HG03439 (cell line): Measurements from ENCODE around the gene CLASP1.
"Not testable (repeated sequence)": the region's sequence is repeated elsewhere in the genome, so short reads cannot be mapped to it uniquely, and the experiment has no call there.

ENCODE experiments used
- ATAC-seq: cut with Tn5 transposase; IDR thresholded peaks from one replicate; pipeline ENCODE4 v1.9.1; 2021; ENCODE audit warnings: mild to moderate bottlenecking, moderate library complexity; ENCODE audit not compliant: unreplicated experiment

CLASP1 gene

DNA sequence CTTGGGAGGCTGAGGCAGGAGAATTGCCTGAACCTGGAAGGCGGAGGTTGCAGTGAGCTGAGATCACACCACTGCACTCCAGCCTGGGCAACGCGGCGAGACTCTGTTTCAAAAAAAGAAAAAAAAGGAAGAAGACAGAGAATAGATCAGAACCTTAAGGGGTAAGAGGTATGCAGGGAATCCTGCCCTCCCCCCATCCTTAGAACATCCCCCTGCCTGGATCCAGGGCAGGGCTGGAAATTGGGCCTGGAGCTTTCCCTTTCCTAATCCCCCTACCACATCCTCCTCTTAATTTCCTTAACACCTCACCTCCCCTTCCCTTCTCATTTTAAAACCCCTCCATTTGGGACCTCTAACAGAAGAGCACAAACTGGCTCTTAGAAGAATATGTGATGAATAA is 62.1 kb downstream of the CLASP1 start:
- no peak for ATAC-seq

DNA sequence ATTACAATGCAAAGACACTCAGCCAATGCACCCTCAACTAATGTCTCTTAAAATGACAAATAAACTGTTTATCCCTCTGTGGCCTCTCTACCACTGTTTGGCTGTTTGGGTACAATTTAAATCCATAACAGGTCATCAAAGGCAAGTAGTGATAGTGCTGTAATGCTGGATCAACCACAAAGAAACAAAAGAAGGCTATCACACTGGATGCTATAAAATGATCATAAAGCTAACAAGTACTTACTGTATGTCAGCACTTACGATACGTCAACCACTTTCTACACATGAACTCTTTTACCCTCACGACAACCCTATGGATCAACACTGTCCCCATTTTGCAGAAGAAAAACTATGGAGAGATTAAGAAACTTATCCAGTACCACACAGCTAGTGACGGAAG is 64.5 kb downstream of the CLASP1 start:
- no peak for ATAC-seq

DNA sequence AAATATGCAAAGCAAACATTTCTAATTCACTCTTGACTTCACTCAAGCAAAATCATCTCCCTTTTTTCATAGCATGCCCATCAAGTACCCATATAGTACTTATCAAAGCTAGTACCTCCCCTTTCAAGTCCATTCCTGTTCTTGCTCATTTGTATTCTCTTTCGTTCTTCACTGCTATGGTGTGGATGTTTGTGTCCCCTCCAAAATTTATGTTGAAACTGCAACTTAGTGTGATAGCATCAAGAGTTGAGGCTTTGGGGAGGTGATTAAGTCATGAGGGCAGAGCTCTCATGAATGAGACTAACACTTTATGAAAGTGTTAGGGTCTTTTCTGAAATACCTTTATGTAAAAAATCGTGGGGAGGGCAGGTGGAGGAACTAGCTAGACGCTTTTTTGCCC is 65.7 kb downstream of the CLASP1 start:
- ATAC-seq: no peak

DNA sequence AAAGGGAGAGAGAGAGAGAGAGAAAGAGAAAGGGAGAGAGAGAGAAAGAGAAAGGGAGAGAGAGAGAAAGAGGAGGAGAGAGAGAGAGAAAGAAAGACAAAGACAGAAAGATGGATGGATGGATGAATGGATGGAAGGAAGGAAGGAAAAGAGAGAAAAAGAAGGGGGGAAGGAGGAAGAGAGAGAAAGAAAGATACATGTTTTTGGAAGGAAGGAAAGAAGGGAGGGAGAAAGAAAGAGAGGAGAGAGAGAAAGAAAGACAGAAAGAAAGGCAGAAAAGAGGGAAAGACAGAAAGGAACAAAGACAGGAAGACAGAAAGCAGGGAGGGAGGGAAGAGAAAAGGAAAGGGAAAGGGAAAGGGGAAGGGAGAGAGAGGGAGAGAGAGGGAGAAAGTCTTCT is 67.0 kb downstream of the CLASP1 start:
- ATAC-seq: no peak

DNA sequence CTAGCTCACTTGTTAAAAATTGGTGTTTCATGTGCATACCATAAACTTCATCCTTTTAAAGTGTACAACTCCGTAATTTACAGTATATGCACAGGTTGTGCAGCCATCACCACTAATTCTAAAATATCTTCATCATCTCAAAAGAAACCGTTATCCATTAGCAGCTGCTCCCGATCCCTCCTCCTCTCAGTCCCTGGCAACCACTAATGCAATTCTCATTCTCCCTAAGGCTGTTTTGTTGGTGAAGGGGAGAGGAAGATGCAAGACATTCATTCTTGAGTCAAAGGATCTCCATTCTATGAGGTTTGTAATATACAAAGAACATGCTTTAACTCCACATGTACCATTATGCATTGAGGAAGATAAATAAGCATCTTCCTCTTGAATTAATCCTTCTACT is 70.0 kb downstream of the CLASP1 start:
- no peak for ATAC-seq

DNA sequence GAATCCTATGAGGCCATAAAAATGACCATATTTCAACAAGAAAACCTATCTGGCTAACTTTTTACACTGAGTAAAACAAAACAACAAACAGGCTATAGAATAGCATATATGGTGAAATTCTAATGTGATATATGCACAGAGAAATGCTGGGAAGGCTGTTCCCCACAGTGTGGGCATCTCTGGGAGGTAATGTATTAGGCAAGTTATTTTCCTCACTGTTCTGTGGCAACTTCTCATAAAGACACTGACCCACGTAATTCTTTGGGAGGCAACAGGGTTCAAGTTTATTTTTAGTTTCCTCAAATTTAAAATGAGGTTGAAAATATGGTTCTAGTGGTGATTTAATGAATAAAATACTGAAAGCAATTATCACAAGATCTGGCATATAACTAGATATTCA is 71.9 kb downstream of the CLASP1 start:
- ATAC-seq: no peak

DNA sequence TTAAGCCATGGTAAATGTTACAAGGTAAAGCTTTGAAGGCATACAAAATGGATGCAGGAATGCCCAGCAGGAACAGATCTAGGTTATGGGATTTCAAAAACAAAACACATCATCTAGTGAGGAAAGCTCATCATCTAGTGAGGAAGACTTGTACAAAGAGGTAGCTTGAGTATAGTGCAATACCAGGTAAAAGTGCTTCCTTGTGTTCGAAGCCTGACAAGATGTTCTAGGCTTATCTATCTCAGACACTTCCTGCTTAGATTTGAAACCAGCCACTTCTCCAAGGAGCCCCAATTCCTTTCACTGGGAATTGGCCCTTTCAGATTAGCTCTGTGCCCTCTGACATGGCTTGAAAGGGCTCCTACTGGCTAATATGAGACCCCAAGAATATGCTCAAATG is 73.0 kb downstream of the CLASP1 start:
- no peak for ATAC-seq

DNA sequence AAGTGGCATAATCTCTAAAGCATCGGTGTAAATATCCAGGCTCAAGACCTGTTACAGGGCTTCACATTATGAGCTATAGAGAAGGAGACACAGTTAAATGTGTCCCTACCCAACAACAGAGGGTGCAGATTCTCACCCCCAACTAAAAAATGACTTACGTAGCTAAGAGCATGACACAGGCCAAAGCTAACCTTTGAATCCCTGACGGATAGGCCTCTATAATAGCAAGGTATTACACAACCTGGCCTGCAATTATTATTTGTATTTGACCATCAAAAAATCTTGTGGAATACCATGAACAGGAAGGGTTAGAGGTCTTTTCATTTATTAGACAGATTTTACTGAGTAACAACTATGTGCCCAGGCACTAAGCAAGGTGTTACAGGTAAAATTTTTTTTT is 73.5 kb downstream of the CLASP1 start:
- no peak for ATAC-seq

DNA sequence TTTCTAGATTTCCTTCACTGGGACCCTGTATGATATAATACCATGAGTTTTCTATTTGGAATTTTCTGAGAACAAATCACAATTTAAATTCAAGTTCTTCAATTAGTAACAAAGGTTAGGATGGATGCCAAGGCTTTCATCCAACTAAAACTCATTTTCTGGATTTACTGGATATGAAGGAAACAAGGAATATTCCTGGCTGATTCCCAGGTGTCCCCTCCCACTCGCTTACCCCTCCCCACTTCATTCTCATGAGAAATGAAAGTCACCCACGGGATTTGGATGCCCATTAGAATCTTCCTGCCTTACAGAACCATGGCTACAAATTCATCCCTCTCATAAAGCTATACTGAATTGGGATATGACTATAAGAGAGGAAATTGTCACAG is 78.6 kb downstream of the CLASP1 start:
- ATAC-seq: no peak

DNA sequence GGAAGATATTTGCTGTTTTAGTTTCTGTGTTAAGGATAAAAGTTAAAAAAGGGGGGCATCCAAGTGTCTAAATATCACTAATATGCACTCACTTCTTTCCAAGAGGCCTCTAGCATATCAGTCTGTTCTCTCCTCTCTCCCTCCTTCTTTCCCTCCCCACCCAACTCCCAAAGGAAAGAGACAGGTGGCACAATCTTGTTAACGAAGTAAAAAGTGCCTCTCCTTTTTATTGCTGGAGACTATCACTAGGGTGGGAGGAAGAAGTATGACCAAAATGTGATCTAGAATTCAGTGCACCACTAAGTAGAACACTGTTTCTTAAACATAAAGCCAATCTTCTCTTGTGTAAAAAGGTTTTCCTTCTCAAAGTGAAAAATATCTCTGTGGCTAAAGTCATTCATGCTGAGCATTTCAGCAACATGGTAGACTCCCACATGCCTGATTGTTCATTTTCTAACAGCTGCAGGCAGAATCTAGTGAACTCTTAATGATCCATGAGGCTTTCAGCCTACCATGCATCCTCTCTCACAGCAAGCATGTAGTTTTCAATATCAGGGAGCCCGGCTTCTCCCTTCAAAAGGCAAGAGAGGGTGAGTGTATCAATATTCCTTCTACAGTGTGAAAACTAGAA is 79.1 kb downstream of the CLASP1 start:
- no peak for ATAC-seq

DNA sequence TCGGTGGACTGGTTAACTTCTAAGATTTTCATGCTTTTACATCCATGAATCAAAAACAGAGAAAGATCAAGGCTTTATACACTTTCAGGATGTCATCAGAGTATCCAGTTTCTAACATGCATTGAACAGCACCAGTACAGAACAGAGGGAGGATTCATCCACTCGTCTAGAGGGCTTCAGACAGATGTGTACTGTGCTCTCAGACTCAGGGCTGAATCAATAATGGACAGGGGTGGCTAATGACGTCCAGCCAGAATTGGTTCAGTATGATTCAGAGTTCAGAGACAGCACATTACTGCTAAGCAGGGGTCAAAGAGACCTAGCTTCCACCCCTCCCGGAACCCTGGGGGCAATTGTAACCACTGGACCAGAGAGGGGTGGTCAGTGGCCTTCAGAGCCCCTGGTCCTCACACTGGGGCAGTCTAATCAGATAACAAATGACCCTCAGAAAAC is 81.3 kb downstream of the CLASP1 start:
- ATAC-seq: no peak

DNA sequence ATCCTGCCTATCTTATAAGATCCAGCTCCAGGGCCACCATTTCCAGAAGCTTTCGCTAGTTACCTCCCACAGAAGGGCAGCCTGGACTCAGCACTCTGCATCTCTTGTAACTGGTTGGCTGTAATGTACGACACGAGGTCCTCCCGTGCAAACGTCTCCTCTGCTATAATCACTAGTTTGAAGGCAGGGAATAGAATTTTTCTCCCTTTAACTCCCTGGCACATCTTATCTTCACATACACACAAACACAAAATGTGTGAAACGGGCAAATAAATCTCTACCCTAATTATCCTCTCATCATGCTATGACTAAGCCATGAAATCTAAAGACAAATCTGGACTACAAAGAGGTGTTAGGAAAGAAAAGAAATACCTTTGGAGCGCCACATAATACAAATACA is 81.8 kb downstream of the CLASP1 start:
- ATAC-seq: no peak

DNA sequence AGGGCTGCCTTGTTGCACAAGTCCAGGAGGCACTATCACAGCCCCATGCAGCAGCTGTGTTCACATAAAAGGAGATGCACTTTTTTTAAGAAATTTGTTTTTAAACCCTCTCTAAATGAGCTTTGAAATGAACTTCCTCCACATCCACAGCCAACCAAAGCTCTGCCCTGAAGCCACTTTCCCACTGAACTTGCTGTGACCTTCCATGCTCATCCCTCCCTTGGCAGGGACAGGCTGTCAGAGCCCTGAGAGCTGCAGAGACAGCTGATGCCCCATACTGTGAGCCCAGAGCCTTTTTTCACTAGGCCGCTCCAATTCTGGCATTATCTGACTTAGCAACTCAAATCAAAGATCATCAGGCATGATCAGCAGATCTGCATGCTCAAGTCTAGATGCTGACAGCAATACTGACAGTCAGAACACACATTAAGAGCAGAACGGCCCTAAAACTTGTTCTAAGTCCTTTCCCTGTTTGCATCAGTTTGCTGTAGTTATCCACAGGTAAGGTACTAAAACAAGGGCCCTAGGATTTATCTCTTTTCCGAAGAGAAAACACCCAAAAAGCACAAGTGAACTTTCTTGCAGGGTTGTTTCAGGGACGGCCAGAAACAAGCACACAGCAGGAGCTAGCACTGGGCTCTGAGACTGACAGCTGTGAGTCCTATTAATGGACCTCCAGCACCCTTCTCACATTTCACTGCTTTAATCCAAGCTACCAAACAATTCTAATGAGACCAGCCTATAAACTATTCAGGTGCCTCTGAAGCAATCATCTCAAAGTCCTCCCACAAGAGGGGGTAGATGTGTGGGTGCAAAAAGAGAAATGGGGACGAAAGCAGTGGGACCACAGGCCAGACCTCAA is 83.6 kb downstream of the CLASP1 start:
- ATAC-seq: no peak

DNA sequence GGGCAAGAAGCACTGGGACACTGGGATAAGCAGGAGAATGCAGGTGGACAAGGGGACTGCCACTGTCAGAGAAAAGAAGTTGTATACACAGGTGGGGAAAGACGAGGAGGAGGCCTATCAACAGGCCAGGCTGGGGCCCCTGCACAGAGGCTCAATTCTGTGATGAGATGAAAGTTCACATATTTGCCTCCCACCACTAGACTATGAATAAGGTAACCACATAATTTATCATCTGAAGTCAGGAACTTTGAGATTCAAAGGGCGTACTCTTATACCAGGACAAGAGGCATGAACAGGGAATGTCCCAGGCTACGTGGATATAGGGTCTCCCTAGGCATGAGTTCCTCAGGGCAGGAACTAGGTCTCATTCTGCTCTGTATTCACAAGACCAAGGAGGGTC is 84.4 kb downstream of the CLASP1 start:
- no peak for ATAC-seq

DNA sequence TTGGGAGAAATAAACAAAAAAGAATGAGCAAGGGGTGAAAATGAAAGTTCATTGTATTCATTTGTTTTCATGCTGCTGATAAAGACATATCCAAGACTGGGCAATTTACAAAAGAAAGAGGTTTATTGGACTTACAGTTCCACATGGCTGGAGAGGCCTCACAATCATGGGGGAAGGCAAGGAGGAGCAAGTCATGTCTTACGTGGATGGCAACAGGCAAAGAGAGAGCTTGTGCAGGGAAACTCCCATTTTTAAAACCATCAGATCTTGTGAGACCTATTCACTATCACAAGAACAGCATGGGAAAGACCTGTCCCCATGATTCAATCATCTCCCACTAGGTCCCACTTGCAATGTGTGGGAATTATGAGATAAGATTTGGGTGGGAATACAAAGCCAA is 85.5 kb downstream of the CLASP1 start:
- ATAC-seq: not testable (repeated sequence)

DNA sequence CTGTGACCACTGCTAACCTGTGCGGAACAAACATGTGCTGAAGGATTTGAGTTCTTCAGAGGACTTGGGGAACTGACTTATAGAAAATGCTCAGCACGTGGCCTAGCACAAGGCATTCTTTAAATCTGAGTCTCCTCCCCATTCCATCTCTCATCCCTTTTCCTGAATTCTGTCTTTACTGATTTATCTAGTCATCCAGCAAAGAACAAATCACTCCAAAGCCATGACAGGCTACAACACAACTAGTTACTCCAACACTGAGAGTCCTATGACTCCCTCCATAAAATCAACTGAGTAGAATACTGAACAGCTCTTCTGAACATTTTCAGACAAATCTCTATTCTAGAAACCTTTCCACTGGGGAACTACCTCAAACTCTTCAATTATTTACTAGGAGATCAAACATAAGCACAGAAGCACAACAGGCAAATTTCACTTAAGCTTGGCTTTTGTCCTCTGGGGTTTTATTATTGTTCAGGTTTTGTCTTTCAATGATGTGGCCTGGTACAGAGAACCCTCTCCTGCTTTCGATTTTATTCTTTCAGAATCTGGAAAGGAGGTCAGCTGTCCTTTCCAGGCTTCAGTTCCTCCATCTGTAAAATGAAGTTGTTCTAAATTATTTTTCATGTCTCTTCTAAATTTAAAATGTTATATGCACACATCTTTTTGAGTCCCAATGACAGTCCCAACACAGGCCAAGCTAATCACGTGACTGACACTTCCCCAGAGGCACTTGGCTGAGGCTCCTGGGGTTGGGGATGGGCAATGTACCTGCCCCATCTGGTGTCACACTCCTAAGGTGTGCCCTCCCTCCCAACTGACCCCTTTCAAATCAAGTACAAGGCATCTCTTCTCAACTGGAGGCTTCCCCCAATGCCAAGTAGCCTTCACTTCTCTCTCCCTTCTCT is 86.7 kb downstream of the CLASP1 start:
- no peak for ATAC-seq

DNA sequence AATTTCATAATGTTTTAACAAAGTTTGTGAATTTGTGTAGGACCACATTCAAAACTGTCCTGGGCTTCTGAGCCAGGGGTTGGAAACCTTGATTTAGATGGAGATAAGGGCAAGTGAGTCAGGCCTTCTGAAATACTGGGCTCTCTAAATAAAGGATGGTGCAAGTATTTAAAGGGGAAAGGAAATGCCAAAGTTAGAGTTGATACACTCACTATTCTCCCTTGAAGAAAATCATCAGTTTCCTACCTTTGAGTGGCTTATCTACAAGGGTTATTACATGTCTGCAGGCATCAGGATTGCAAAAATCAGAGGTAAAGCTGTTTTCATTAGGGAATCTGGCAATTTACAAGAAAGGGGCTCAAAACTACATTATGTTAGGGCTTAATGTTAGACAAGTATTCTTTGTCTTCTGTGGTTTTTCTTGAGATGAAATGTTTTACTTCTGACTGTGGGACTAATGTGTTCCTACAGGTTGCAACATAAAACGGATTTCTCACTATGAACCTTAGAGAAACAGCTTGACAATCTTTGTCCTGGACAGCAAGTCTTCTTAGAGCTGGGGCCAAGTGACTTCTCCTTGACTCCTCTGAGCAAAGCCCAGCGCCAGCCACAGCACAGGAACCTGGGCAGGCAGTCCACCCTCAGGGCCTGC is 87.5 kb downstream of the CLASP1 start:
- ATAC-seq: no peak

DNA sequence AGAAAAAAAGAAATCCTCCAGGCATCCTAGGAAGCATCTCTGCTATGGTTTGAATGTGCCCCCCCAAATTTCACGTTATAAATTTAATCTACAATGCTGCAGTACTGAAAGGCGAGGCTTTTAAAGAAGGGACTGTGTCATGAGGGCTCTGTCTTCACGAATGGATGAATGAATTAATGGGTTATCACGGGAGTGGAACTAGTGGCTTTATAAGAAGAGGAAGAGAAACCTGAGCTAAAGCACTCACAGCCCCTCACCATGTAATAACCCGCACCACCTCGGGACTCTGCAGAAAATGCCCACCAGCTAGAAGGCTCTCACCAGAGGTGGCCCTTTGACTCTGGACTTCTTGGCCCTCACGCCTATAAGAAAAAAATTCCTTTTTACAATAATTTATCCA is 90.9 kb downstream of the CLASP1 start:
- ATAC-seq: no peak

DNA sequence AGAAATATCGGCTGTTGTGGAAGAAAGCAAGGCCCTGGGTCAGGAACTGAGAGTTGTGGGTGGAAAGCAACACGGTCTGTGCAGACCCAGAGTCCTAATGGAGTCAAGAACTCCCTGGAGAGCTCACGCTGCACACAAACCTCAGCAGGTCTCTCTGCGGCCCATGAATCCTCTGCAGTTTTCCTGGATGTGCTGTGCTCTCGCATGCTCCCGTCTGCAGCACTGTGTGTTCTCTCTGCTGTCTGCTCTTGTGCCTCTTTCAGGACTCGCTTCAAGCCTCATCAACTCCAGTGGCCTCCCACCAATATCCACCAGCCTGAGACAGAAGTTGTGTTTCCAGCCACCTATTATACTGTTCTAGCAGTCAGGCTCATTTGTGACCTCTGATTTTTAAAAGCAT is 94.3 kb downstream of the CLASP1 start:
- ATAC-seq: no peak

DNA sequence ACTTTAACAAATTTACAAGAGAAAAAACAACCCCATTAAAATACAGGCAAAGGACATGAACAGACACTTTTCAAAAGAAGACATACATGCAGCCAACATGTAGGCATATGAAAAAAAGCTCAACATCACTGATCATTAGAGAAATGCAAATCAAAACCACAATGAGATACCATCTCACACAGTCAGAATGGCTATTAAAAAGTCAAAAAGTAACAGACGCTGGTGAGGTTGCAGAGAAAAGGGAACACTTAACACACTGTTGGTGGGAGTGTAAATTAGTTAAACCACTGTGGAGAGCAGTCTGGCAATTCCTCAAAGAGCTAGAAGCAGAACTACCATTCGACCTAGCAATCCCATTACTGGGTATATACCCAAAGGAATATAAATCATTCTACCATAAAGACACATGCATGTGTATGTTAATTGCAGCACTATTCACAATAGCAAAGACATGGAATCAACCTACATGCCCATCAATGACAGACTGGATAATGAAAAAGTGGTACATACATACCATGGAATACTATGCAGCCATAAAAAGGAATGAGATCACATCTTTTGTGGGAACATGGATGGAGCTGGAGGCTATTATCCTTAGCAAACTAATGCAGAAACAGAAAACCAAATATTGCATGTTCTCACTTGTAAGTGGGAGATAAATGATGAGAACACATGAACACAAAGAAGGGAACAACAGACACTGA is 96.6 kb downstream of the CLASP1 start:
- ATAC-seq: not testable (repeated sequence)
